Myocyte (in vitro differentiated cells): ENCODE measurements around the gene SSC5D. TPM values are rescaled to one million over a fixed set of nuclear protein-coding genes. Genes with fewer than 3 reads are reported as not detected.
A peak's percentile ranks its signal among the peaks of the same experiment; 100 is the strongest.

Experiments
- DNase-seq: peaks from one replicate; pipeline ENCODE4 v3.0.0-alpha.2; 2012; ENCODE audit warnings: low read depth
- total RNA-seq: library from RNA; depleted of rRNA; stranded (reverse); fragments of >200 nt; gene quantifications from 2 replicates; pipeline ENCODE4 v1.2.3, GENCODE V29; 2014

The SSC5D gene
- total RNA-seq, 1 donor from 2014 or later, result 1.2 TPM

DNA sequence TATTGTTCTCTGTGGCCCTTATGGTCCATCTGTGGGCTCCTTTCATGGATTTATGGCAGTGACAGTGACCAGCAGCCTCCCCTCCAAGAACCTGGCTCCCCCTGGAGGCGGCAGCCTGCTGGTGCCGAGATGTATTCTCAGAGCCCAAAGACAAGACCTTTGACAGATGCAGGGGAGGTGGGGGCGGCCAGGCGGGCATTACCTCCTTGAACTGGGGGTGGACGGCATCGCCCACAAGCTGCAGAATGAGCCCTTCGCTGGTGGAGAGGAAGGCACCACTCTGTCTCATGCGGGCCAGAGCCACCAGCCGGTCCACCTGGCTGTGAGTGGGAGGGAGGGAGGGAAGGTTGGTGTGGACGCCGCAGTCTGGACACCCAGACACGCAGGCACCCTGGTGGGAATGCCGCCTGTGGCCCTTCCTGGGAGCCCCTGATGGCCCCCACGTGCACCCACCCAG is 33.4 kb upstream of the SSC5D start:
- peak; percentile 40 for DNase-seq

DNA sequence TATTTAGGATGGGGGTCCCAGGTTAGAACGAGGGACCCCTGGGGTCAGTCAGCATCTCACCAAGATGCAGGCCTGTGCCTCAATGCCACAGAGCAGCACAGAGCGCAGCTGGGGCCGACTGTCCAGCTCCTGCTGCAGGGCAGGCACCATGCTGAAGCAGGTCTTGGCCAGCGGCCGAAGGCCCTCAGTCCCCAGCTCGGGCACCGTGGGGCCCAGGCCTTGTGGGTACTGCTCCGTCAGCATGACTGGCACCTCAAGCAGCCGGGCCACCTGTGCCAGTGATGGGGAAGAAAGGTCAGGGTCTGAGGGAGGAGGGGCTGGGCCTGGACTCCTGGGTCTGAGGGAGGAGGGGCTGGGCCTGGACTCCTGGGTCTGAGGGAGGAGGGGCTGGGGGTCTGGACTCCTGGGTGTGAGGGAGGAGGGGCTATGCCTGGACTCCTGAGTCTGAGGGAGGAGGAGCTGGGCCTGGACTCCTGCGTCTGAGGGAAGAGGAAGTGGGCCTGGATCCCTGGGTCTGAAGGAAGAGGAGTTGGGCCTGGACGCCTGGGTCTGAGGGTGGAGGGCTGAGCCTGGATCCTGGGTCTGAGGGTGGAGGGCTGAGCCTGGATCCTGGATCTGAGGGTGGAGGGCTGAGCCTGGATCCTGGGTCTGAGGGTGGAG is 32.5 kb upstream of the SSC5D start:
- DNase-seq, result no peak

DNA sequence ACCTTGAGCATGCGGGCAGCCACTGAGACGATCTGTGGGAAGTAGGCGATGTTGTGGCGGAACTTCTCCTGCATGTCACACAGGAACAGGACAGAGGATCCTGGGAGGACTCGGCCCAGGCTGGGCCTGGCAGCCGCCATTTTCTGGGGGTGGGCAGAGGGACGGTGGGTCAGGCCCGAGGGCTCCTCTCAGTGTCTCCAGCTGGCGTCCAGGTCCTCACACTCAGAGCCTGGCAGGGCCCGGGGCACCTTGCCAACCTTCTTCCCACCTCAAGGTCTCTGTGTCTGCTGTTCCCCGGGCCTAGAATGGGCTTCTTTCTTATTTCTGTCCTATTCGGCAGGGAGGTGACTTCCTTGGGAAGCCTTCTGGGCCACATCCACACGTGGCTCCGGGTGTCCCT is 31.9 kb upstream of the SSC5D start:
- no peak for DNase-seq

DNA sequence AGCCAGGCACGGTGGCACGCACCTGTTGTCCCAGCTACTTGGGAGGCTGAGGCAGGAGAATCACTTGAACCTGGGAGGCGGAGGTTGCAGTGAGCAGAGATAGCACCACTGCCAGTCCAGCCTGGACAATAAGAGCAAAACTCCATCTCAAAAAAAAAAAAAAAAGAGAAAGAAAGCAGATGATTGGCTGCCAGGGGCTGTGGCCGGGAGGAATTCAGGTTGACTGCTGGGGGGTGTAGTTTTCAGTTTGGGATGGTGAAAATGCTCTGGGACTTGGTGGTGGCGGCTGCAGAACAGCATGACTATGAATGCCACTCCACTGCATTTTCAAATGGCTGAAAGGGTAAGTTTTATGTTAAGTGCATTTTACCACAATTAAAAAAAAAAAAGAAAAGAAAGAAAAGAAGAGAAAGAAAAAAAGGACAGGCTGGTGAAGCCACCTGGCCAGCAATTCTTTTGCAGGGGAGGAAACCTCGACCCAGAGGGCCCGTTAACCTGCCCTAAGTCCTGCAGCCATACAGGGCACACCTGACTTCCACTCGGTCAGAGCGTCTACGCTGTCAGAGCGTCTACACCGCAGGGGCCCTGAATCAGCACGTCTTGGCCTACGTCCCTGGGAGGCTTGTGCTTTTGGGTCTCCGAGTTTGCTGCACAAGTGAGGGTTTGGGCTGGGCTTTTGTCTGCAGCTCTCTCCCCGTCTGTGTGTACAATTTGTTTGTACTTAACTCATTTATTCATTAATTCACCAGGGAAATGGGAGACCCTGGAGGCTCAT is 30.4 kb upstream of the SSC5D start:
- no peak for DNase-seq

DNA sequence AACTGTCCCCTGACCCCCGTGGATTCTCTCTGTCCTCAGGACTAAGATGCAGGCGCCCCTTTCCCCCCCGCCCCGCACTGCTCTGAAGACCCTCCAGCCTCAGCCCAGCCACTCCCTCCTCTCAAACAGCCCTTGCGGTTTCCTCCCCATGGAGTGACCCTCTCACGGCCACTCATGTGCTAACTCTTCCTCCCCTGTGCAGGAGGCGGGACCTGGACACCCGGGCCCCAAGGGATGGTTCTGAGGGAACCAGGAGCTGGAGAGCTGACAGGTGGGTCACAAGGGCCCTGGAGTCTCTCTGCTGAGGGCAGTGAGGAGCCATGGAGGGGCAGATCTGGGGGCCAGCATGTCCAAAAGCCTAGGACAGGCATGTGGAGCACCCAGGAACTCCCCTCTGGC is 28.7 kb upstream of the SSC5D start:
- no peak for DNase-seq

DNA sequence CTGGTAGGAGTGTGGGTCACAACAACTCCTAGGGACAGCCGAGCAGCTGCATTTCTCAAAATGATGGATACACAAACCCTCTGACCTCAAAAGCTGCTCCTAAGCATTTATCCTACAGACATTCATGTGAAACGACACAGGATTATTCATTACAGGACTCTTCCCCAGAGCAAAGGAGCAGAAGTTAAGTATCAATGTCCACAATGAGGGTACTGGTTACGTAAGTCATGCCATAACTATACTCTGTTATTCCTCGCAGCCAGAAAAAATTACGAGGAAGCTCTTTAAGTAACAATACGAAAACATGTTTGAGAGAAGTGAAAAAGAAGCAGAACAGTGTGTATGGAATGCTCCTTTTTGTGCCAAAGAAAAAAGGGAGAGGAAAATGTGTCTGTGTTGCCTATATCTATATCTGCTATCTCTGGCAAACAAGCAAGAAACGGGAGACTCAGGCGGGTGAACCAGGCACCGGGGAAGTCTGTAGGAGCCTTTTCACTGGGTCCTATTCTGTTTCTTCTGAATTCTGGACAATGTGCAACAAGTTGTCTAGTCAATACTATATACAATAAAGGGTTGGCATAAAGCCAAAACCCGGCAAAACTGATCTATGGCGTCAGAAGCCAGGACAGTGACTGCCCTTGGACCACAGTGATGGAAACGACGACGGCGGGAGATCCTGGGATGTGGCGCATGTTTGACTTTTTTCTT is 28.1 kb upstream of the SSC5D start:
- DNase-seq, result no peak

DNA sequence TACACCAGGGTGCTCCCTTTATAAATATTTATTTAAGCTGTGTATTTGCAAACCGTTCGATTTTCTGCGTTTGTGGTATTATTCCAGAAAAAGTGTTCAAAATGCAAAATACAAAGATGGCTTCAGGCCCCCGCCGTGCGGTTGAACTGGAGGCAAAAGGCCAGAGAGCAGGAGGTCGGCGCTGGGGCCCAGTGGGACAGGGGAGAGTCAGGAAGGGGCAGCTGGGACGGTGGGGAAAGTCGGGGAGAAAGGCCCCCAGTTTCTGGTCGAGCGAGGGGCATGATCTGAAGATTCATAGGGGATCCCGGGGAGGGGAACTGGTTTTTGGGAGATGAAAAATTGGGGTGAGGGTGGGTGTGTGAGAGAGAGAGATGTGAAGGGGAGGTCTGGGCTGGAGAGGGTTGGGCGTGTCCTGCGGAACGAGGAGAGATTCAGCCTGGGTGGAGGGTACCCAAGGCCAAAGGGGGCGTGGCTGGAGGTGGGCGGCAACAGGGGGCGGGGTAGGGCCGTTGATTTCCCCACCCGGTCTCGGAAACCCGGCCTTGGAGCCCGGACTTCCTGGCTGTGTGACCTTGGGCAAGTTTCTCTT is 27.5 kb upstream of the SSC5D start:
- DNase-seq, result peak; percentile 83

DNA sequence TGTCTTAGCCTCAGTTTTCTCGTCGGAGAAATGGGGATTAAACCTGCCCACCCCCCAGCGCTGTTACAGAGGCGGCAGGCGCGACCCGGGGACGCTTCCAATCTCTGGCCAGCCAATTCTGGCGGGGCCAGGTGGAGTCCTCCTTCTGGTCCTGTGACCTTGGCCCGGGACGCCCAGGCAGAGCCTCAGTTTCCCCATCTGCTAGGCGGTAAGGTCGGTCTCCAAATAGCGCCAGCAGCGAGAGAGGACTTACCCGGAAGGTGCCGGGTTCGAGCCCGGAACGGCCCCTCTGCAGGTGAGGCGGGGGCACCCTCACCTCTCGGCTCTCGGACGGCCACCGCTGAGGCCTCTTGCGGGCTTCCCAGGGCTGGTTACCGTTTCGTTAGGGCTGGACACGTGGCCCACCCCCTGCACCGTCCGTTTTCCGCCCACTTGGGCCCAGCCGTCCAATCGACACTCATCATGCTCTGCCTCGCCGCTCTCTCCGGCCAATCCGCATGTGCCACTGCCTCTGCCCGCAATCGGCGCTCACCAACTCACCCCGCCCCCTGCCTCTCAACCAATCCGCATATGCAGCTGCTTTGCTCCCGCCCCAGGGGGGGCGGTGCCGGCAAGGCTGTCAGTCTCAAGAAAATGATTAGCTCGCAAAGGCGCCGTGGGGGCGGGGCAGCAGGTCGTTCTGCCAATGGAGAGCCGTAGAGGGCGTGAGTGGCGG is 26.8 kb upstream of the SSC5D start, which contains the start of gene ISOC2:
ISOC2 (minus strand) TSS at position 384 of the 715 bp plus-strand sequence. CDS start 5,156 bp downstream, outside the sequence.
- peak; percentile 100 for DNase-seq

DNA sequence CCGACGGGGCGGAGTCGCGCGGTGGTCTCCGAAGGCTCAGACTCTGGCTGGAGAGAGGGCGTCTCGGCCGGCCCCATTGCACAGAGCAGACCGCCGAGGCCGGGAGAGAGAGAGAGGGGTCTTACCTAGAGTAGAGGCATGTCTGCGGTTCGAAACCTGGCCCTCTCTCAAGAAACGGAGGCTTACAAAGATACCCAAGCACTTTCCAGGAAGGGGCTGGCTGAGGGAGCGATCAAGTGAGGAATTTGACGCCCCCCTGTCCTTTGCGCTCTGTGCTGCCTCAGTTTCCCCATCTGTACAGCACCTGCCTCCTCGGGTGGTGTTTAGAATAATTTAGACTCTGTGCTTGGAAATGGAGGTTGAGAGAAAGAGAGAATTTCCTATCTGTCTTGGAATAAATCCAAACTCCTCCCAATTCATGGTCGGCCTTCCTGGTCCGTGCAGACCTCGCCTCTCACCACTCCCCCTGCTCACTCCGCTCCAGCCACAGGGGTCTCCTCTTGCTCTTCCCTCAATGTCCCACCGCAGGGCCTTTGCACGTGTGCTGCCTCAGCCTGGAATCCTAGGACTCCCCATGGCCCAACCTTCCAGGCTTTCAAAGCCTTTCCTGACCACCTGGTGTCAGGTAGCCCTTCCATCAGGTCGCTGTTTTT is 26.1 kb upstream of the SSC5D start:
- peak; percentile 47 for DNase-seq

DNA sequence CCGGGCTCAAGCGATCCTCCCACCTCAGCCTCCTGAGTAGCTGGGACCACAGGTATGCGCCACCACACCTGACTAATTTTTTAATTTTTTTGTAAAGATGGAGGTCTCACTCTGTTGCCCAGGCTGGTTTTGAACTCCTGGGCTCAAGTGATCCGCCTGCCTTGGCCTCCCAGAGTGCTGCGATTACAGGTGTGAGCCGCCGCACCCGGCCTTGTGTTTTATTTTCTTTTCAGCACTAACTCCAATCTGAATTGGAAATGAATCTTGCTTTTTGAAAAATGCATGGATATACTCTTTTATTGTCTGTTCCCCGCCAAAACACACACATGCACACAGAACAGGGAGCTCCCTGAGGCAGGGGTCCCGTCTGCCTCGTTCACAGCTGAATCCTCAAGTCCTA is 25.5 kb upstream of the SSC5D start:
- no peak for DNase-seq

DNA sequence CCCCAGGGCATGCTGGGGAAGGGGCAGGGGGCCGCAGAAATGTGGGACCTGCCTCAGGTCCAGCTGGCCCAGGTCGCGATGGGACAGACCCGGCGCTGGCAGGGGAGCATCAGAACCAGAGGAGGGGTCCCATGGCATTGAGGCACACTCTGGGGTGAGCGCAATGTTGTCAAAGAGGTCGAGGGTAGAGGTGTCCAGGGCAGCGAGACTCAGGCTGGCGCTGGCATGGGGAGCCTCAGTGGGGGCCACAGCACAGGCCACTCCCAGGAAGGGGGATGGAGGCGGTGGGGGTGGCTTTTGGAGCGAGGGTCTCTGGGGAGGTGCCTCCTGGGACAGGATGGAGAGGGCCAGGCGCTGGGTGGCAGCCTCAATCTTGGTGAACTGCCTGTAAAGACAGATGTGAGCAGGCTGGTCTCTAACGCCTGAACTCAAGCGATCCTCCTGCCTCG is 24.6 kb upstream of the SSC5D start:
- DNase-seq, result no peak

DNA sequence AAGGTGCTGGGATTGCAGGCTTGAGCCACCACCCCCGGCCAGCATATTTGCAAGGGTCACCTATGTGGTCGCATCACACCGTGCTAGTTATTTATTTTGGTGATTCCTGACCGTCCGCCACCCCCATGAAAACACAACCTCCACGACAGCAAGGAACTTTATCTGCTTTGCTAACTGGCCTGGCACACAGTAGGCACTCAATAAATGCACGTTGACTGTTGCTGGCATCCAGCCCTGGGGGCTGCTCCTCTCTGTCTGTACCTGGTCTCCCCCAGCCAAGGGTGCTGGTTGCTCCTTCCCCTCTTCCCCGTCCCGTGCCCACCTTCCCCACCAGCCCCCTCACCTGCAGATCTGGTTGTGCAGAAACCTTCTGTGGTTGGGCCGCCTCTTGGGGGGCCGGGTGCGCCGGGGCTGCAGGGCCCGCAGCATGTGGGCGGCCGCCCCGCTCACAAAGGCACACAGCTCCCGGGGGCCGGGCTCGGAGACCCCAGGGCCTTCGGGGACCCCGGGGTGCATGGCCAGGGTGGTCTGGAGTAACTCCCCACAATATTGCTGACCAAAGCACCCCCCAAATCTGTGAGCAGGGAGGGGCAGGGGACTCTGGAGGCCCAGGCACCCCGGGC is 24.1 kb upstream of the SSC5D start:
- no peak for DNase-seq

DNA sequence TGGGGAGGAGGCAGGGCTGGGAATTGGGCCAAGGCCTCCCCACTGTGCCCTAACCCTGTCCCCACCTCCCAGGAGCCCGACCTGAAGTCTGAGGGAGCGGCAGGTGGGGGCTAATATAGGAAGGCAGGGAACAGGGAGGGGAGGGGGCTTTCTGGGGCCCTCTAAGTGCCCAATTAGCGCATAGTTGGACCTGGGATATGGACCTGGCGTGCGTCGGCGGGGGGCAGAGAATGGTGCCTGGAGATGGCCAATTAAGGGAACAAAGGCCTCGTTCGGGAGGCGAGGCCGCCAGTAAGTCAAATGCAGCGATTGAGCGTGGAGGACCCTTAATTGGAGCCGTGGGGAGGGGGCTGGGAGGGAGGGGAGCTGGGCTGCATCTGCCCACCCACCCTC is 23.6 kb upstream of the SSC5D start, which contains the start of gene C19orf85:
C19orf85 (minus strand) TSS at position 90 of the 393 bp plus-strand sequence. CDS start 197 bp downstream, outside the sequence.
- no peak for DNase-seq

DNA sequence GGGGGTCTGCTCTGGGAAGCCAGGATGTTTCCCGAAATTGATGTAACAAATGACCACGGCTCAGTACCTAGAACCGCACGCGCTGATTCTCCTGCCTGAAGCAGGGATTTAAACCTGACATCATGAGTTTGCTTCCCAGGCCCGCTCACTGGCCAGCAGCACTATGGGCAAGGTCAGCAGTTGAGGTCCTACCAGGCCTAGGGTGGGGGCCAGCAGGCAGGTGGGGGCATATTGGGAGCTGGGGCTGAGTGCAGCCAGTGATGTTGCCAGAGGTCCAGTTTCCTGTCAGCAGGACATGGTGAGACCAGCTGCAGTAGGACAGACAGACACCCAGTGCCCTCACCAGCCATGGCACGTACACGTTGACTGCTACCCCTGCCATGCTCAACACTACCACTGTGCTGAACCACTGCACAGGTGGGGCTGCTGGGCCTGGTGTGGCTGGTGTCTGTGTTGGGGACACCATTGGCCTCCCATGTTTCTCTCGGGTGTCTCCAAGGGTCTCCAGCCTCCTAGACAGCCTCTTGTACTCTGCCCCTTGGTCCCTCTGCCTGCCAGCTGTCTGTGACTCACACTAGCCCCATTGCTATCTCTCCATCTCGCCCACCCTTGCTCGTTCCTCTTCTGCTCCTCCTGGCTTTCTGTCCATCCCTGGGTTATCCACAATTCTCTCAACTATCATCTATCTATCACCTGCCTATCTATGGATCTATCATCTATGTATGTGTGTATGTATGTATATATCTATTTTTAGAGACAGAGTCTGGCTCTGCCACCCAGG is 22.6 kb upstream of the SSC5D start:
- no peak for DNase-seq

DNA sequence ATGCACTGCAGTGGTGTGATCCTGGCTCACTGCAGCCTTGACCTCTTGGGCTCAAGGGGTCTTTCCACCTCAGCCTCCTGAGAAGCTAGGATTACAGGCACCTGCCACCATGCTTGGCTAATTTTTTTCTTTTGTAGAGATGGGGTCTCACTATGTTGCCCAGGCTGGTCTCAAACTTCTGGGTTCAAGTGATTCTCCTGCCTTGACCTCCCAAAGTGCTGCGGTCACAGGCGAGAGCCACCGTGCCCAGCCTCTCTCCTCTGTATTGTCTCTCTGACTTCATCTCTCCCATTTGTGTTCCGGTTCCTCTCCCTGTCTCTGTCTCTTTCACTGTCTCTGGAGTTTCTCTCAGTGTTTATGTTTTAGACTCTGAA is 22.0 kb upstream of the SSC5D start:
- DNase-seq, result no peak

DNA sequence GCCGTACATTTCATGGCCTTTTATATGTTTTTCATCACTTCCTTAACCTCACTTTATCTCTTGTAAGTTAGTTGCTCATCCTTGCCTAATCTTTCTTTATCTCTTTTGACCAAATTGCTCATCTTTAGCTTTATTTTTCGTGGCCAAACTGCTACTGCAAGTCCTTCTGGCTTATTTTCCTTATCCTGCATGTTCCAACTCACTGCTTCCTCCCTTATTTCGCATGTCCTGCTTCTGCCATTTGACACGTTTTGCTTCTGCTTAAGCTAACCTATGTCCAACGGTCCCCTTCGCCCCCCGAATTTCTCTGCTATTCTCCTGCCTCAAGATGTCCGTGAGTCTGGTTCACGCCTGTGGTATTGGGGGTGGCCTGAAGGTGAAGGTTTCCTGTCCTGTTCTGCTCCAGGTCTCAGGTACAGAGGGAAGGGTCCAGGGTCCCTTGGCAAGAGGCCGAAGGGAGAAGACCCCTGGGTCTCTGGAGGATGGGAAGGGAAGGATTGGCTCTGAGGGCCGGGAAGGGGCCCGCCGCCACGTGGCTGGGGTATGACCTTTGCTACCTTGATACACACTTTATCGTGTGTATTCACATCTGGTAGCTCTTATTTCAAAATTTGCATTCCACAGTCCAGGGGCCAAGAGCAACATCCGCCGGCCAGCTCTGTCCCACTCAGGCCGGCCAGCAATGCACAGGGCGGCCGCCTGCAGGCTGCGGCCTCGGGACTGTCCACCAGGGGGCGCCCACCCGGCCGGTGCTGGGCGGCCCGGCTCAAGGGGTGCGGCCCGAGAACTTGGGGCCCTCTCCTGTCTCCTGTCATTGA is 20.8 kb upstream of the SSC5D start:
- DNase-seq, result peak; percentile 58

DNA sequence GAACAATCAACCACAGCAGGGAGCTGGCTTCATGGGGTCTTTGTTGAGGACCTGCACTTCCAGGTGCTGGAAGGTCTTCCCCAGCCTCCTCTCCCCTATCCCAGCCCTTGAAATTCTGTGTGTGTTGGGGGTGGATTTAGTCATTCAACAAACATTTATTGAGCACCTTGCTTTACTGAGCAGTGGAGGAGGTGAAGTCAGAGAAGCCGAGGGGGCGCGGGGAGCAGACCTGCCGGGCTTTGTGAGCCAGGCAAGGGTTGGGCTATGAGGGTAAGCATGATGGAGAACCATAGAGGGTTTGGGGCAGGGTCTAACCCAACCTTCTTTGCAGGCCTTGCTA is 20.2 kb upstream of the SSC5D start:
- DNase-seq, result no peak

DNA sequence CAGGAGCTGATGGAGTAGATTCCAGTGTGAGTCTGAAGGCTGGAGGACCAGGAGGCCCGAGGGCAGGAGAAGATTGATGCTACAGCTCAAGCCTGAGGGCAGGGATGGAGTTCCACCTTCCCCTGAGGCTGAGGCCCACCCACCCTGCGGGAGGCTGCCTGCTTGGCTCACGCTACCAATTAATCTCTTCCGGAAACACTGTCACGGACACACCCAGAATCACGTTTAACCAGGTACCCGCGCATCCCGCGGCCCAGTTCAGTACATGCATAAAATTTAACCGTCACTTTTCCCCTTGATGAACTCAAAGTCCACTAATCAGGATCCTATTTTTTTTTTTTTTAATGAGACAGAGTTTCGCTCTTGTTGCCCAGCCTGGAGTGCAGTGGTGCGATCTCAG is 17.0 kb upstream of the SSC5D start:
- no peak for DNase-seq
